ENCODE measurements around the gene CLEC4C.

- no peak for TF ChIP-seq CTCF (IDR thresholded peaks at IDR 0.05)
- no peak for TF ChIP-seq POLR2A (IDR thresholded peaks at IDR 0.05)
Measured at GRCh38 chr12:7695237-7695560, 52.0 kb downstream of the CLEC4C start.
